HEK293 (cell line): ENCODE data around the gene HIPK4.

Source experiments
- BCL11A ChIP-seq: fragments of 450-650 bp; formaldehyde crosslinking; IDR thresholded peaks from 2 replicates; pipeline ENCODE4 v1.5.1; 2016; ENCODE audit warnings: low read depth, missing biosample characterization, missing genetic modification characterization
- EGR2 ChIP-seq: fragments of 450-650 bp; formaldehyde crosslinking; IDR thresholded peaks from 2 replicates; pipeline ENCODE4 v1.5.1; 2016; ENCODE audit warnings: low read depth, missing biosample characterization, missing genetic modification characterization
- GLIS1 ChIP-seq: fragments of 450-650 bp; formaldehyde crosslinking; IDR thresholded peaks from 2 replicates; pipeline ENCODE4 v1.5.1; 2016; ENCODE audit warnings: missing biosample characterization, missing genetic modification characterization
- GLIS2 ChIP-seq: fragments of 450-650 bp; formaldehyde crosslinking; IDR thresholded peaks from 2 replicates; pipeline ENCODE4 v1.5.1; 2016; ENCODE audit warnings: missing biosample characterization, missing genetic modification characterization
- IKZF3 ChIP-seq: fragments of 450-650 bp; IDR thresholded peaks from 2 replicates; pipeline ENCODE4 v1.5.0; 2018; ENCODE audit warnings: missing biosample characterization, mild to moderate bottlenecking, missing genetic modification characterization, moderate library complexity
- KLF10 ChIP-seq: fragments of 450-650 bp; IDR thresholded peaks from 2 replicates; pipeline ENCODE4 v1.5.1; 2018; ENCODE audit warnings: missing biosample characterization, mild to moderate bottlenecking, missing genetic modification characterization
- KLF8 ChIP-seq: fragments of 450-650 bp; formaldehyde crosslinking; IDR thresholded peaks from 2 replicates; pipeline ENCODE4 v1.5.1; 2016; ENCODE audit warnings: missing biosample characterization, missing genetic modification characterization
- SP2 ChIP-seq: fragments of 450-650 bp; formaldehyde crosslinking; IDR thresholded peaks from 2 replicates; pipeline ENCODE4 v1.5.1; 2016; ENCODE audit warnings: missing biosample characterization, missing genetic modification characterization
- ZBTB17 ChIP-seq: fragments of 450-650 bp; formaldehyde crosslinking; IDR thresholded peaks from 2 replicates; pipeline ENCODE4 v1.5.1; 2016; ENCODE audit warnings: missing biosample characterization, missing genetic modification characterization
- ZBTB48 ChIP-seq: fragments of 450-650 bp; formaldehyde crosslinking; IDR thresholded peaks from 2 replicates; pipeline ENCODE4 v1.5.1; 2016; ENCODE audit warnings: missing biosample characterization, missing genetic modification characterization
- ZNF2 ChIP-seq: fragments of 450-650 bp; formaldehyde crosslinking; IDR thresholded peaks from 2 replicates; pipeline ENCODE4 v1.5.1; 2016; ENCODE audit warnings: missing biosample characterization, missing genetic modification characterization
- ZNF214 ChIP-seq: fragments of 450-650 bp; formaldehyde crosslinking; IDR thresholded peaks from 2 replicates; pipeline ENCODE4 v1.5.1; 2017; ENCODE audit warnings: missing biosample characterization, mild to moderate bottlenecking, missing genetic modification characterization, borderline replicate concordance
- ZNF23 ChIP-seq: fragments of 450-650 bp; formaldehyde crosslinking; IDR thresholded peaks from 2 replicates; pipeline ENCODE4 v1.5.1; 2016; ENCODE audit warnings: missing biosample characterization, missing genetic modification characterization, borderline replicate concordance
- ZNF311 ChIP-seq: fragments of 450-650 bp; formaldehyde crosslinking; IDR thresholded peaks from 2 replicates; pipeline ENCODE4 v1.5.1; 2017; ENCODE audit warnings: missing biosample characterization, missing genetic modification characterization, borderline replicate concordance
- ZNF362 ChIP-seq: fragments of 450-650 bp; formaldehyde crosslinking; IDR thresholded peaks from 2 replicates; pipeline ENCODE4 v1.5.1; 2016; ENCODE audit warnings: missing biosample characterization, missing genetic modification characterization
- ZNF391 ChIP-seq: fragments of 450-650 bp; formaldehyde crosslinking; IDR thresholded peaks from 2 replicates; pipeline ENCODE4 v1.5.1; 2016; ENCODE audit warnings: low read depth, missing biosample characterization, missing genetic modification characterization, borderline replicate concordance
- ZNF549 ChIP-seq: fragments of 450-650 bp; IDR thresholded peaks from 2 replicates; pipeline ENCODE4 v1.5.1; 2018; ENCODE audit warnings: missing biosample characterization, missing genetic modification characterization, mild to moderate bottlenecking, inconsistent platforms, moderate library complexity
- ZNF580 ChIP-seq: fragments of 450-650 bp; formaldehyde crosslinking; IDR thresholded peaks from 2 replicates; pipeline ENCODE4 v1.5.1; 2016; ENCODE audit warnings: missing biosample characterization, missing genetic modification characterization
- ZNF670 ChIP-seq: fragments of 450-650 bp; formaldehyde crosslinking; IDR thresholded peaks from 2 replicates; pipeline ENCODE4 v1.5.1; 2016; ENCODE audit warnings: missing biosample characterization, missing genetic modification characterization, low read depth
- ZSCAN5A ChIP-seq: fragments of 450-650 bp; formaldehyde crosslinking; IDR thresholded peaks from 2 replicates; pipeline ENCODE4 v1.5.1; 2016; ENCODE audit warnings: missing biosample characterization, missing genetic modification characterization
- TF ChIP-seq, protein P1 (sequence below): fragments of 450-650 bp; formaldehyde crosslinking; IDR thresholded peaks from 2 replicates; pipeline ENCODE4 v1.5.1; 2017; ENCODE audit warnings: missing biosample characterization, missing genetic modification characterization
- TF ChIP-seq, protein P2 (sequence below): fragments of 450-650 bp; formaldehyde crosslinking; IDR thresholded peaks from 2 replicates; pipeline ENCODE4 v1.5.1; 2016; ENCODE audit warnings: missing biosample characterization, missing genetic modification characterization

HIPK4 gene

DNA sequence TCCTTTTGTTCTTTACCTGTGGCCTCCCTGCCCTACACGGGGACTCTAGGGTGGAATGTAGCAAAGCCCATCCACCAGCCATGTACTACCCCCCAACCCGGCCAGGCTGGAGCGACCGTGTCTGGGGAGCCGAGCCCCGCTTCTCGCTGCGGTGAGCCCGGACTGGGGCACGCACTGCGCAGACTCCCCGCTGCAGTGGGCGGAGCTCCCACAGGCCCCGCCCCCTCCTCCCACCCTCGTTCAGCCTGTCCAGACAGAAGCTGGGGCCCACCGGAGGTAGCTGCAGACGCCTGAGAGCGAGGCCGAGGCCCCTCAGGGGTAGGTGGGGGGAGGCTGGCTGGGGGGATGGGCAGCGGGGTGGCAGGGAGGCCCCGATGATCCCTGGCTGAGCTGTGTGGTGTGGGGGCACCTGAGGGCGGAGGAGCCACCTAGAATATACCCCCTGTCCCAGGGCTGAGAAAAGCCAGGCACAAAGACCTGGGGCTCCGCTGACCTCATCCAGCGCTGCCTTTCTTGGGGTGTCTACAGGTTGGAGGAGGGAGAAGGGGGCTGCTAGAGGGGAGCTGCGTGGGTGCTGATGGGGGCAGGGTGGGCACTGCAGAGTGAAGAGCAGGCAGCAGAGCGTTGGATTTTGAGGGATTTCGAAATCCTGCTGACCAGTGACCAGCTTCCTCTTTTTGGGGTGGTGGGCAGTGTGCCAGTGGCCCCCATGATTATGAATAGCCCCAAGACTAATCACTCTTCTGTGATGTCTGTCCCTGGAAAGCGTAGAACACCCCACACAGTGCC lies 24.2 kb downstream of the HIPK4 start (continued):
- 0 out of 2 replicates have a peak, but pooled peaks have one; percentile 19 for TF ChIP-seq ZNF580
- no peak for TF ChIP-seq ZNF311 (tag by site-specific recombination)
- no peak for TF ChIP-seq ZNF2 (tag by site-specific recombination)
- no peak for TF ChIP-seq ZNF549 (tag by site-specific recombination)
- TF ChIP-seq GLIS2 = peak; percentile 56
- TF ChIP-seq, protein P1, sequence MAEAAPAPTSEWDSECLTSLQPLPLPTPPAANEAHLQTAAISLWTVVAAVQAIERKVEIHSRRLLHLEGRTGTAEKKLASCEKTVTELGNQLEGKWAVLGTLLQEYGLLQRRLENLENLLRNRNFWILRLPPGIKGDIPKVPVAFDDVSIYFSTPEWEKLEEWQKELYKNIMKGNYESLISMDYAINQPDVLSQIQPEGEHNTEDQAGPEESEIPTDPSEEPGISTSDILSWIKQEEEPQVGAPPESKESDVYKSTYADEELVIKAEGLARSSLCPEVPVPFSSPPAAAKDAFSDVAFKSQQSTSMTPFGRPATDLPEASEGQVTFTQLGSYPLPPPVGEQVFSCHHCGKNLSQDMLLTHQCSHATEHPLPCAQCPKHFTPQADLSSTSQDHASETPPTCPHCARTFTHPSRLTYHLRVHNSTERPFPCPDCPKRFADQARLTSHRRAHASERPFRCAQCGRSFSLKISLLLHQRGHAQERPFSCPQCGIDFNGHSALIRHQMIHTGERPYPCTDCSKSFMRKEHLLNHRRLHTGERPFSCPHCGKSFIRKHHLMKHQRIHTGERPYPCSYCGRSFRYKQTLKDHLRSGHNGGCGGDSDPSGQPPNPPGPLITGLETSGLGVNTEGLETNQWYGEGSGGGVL (tag by site-specific recombination) = peak; percentile 90
- TF ChIP-seq GLIS1 (tag by site-specific recombination) = 0 out of 2 replicates have a peak, but pooled peaks have one; percentile 30
- no peak for TF ChIP-seq ZNF362 (tag by site-specific recombination)
- TF ChIP-seq BCL11A (tag by site-specific recombination) = no peak
- no peak for TF ChIP-seq ZNF670
- no peak for TF ChIP-seq ZNF391 (tag by site-specific recombination)
- TF ChIP-seq ZNF214 = no peak
- TF ChIP-seq EGR2 = peak; percentile 79
- no peak for TF ChIP-seq IKZF3 (tag by site-specific recombination)
- peak; percentile 31; the same call in 1 of the 2 replicates for TF ChIP-seq KLF8 (tag by site-specific recombination)
- peak; percentile 55; the same call in 1 of the 2 replicates for TF ChIP-seq ZBTB48
- 0 out of 2 replicates have a peak, but pooled peaks have one; percentile 11 for TF ChIP-seq ZBTB17 (tag by site-specific recombination)
- TF ChIP-seq ZSCAN5A (tag by site-specific recombination) = no peak
- TF ChIP-seq SP2 (tag by site-specific recombination) = peak; percentile 59
- no peak for TF ChIP-seq ZNF23 (tag by site-specific recombination)
- TF ChIP-seq KLF10 (tag by site-specific recombination) = no peak
- TF ChIP-seq, protein P2, sequence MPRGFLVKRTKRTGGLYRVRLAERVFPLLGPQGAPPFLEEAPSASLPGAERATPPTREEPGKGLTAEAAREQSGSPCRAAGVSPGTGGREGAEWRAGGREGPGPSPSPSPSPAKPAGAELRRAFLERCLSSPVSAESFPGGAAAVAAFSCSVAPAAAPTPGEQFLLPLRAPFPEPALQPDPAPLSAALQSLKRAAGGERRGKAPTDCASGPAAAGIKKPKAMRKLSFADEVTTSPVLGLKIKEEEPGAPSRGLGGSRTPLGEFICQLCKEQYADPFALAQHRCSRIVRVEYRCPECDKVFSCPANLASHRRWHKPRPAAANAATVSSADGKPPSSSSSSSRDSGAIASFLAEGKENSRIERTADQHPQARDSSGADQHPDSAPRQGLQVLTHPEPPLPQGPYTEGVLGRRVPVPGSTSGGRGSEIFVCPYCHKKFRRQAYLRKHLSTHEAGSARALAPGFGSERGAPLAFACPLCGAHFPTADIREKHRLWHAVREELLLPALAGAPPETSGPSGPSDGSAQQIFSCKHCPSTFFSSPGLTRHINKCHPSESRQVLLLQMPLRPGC = no peak
